NOMO-1 (cell line): ENCODE measurements around the gene HMG20A.
A peak's percentile ranks its signal among the peaks of the same experiment; 100 is the strongest.

Experiments
- DNase-seq, 2 experiments: peaks; one replicate each; lab custom pipeline; 2025; ENCODE audit not compliant: unreplicated experiment in 2 of 2; lab: John Stamatoyannopoulos, UW

Gene HMG20A

DNA sequence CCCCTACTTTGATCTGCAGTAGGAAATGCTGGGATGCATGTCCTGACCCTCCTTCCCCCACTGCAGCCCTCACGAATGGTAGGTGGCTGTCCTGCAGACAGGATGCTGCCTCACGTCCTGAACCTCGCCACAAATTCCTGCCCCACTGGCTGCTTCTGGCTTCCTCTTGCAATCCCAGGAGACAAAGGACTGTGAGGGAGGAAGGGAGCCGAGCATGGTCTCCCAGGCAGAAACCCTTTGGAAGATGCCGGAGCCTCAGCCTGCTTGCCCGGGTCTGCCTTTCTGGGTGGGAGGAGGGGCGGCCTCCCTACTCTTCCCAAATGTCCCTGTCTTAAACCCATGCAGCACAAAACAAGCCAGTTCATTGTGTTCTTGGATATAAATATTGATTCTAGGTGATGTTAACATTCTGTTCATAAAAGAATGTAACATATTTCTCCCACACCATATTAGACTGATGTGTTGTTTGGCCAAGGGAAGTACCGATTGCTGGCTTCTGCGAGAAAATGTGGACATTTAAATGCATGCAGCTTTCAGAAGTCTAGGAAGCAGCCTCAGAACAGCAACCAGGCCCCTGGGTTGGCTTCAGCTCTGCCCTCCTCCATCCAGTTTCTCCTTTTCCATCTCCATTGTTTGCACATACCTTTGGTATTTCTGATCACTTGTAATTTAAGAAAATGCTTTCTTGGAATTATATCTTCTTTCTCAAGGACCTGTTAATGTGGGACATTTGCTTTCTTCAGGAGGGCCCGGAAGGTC lies 75.3 kb downstream of the HMG20A start:
- no peak for DNase-seq

GRCh38 chr15:77496715-77497109 lies 76.0 kb downstream of the HMG20A start:
- peak; percentile 65 to 77 for DNase-seq

GRCh38 chr15:77497110-77497737 lies 76.5 kb downstream of the HMG20A start:
- DNase-seq: no peak

DNA sequence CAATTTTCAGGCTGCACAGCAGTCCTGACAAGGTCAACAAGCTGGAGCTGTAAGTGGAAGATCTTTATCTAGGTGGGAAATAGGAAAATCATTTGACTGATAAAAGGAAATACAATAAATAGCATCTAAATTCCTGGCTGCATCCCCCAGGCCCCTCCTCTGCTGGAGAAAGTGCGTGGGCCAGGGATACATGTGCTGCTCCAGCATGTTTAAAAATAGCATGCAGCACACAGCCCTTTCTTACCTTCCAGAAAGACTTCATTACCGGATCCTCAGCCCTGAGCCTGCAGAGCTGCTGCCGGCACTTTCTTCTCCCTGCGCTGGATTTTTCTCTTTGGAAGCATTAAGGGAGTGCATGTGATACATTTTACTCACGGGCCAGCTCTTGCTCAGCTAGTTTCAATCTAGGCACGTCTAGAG lies 77.3 kb downstream of the HMG20A start:
- DNase-seq: no peak

GRCh38 chr15:77499087-77499760 lies 78.5 kb downstream of the HMG20A start:
- no peak for DNase-seq

DNA sequence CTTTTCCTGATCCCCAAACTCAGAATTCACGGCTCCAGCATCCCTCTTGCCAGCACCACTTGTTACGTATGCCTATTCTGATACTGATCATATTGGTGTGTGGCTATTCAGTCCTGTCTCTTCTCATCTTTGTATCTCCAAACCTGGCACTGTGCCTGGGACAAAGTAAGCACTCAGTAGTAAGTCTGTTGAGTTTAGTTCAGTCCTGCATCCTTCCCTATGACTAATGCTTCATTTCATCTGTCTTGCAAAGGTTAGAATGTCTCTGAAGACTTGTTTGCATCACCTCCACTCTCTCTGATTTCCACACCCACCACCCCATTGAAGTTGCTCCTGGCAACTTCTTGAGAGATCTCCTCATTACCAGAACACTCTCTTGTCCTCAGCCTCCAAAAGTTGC lies 80.3 kb downstream of the HMG20A start:
- DNase-seq: no peak

DNA sequence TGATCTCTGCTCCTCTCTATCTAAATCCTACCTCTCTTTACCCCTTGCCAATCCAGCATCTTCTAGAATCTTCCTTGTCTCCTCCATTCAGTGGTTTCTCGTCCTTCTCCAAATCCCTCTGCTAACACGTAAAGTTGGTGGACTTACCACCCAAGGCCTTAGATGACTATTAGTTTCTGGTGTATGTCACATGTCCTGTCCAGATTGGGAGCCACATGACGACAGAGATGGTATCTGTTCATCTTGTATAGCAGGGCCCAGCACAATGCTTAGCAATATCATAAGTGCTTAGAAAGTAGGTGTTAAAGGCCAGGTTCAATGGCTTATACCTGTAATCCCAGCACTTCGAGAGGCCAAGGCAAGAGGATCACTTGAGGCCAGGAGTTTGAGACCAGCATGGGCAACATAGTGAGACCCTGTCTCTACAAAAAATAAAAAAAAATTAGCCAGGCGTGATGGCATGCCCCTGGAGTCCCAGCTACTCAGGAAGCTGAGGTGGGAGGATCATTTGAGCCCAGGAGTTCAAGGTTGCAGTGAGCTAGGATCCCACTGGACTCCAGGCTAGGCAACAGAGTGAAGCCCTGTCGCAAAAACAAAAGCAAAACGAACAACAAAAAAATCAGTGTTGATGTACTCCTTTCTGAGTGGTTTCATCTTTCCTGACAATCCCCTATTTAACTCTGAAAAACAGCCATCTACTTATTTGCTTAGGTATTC lies 81.8 kb downstream of the HMG20A start:
- no peak for DNase-seq

DNA sequence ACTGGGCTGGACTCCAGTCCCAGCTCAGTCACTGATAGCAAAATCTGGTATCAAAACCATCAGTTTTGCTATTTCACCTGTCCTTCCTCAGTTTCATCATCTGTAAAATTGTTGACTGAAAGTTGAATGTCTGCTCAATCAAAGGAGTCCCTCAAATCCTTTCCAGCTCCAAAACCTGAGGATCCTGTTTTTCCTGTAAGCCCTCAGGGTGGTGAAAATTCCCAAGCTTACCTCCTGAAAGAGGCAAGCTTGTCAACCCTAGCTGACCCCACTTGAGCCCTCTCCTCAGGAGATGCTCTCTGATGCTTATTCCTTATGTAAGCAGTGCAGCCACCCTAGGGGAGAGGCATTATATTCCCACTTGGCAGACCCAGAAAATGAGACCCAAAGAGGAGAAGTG lies 82.6 kb downstream of the HMG20A start:
- DNase-seq: no peak

GRCh38 chr15:77503764-77504163 lies 83.1 kb downstream of the HMG20A start:
- DNase-seq: no peak

DNA sequence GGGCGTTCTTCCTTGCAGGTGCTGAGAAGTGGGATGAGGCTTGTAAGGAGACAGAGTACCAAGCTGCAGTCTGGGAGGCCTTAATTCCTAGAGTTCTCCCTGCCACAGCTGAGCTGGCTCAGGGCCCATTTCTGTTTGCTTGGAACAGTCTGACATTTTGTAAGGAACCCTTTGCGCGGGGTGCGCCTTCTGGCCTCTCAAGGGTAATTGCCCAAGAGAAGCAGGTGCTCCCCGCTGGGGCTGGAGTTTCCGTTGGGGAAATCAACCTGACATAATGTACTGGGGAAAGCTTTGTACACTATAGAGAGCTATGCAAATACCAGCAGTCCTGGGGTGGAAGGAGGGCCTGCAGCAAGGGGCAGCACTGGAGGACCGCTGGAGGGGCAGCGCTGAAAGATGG lies 83.6 kb downstream of the HMG20A start:
- no peak for DNase-seq

DNA sequence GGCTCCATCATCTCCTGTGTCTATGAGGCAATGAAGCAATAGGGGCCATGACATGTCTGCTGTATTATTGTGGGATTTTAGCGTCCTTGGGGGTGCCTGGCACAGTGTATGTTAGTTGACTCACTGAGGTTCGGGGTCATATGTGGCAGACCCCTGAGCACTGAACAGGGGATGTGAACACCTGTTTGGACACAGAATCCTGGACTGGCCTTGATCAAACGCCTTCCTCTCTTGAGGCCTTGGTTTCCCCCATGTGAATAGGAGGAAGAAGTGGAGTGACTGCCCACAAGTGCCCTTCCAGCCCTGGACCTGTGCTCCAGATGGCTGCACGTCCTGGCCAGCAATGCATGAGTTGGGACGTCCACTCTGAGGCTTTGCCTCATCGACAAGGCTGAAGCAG lies 84.2 kb downstream of the HMG20A start:
- DNase-seq: no peak

- DNase-seq: no peak
Measured at GRCh38 chr15:77505556-77505955, 84.9 kb downstream of the HMG20A start.

- no peak for DNase-seq
Measured at GRCh38 chr15:77506311-77507142, 85.8 kb downstream of the HMG20A start.

DNA sequence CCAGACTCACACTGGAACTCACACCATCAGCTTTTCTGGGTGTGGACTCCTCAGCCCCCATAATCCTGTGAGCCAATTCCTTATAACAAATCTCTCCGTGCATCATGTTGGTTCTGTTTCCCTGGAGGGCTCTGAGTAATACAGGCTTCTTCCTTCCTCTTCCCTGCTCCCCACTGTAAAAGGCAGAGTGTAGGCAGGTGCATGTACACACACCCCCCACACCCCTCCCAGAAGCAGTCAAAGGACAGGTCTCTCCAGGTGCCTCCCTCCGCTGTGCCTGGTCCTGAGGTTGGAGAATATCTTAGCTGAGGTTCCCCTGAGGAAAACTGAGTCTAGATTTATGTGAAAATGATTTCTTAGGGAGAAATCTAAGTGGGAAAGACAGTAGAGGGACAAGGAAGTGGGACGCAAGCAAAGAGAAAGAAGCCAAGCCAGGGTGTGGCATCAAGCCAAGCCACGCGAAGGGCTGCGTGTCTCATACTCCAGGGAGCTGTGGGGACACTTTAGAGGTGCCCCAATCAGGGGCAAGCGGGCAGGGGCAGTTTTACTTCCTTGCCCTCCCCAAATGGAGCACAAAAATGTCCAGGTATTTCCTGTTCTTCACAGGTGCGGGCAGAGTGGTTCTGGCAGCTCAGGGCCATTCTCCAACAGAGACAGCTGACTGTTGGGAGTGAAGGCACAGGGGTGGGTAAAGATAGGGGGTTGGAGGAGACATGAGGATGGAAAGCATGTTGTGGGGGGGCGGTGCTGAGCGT lies 86.6 kb downstream of the HMG20A start:
- no peak for DNase-seq

DNA sequence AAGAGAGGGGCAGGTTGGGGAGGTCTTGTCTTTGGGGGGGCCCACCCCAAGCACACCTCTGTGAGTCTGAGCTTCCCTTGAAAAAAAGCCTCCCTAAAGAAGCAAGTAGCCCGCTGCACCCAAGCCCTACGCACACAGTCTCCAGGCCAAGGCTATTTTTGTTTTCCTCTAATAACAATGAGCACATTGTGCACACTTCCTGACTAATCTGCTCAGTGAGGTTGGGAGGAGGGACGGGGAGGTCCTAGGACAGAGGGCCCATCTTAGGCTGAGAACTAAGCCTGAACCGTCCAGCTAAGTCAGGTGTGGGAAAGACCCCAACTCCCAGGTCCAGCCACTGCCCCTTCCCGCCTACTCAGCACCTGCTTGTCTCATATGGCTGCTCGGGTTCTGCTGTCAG lies 87.2 kb downstream of the HMG20A start:
- DNase-seq: no peak

- DNase-seq: no peak
Measured at GRCh38 chr15:77508541-77509243, 88.0 kb downstream of the HMG20A start.

- DNase-seq: no peak
Measured at GRCh38 chr15:77510066-77511057, 89.7 kb downstream of the HMG20A start.

DNA sequence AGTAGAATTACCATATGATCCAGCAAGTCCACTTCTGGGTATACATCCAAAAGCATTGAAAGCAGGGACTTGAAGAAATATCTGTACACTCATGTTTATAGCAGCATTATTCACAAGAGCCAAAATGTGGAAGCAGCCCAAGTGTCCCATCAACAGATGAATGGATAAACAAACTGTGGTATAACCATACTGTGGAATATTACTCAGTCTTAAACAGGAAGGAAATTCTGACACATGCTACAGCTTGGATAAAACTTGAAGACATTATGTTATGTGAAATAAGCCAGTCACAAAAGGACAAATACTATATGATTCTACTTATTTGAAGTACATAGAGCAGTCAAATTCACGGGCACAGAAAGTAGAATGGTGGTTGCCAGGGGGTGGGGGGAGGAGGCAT lies 91.2 kb downstream of the HMG20A start:
- DNase-seq: no peak
